GM10248 (cell line): ENCODE results near the gene GJA3.
A peak's percentile ranks its signal among the peaks of the same experiment; 100 is the strongest.

Experiments used
- CTCF ChIA-PET: fragments of 300-600 bp; sonication (Branson Sonifier 250); formaldehyde crosslinking; extraction: SDS; loops from one replicate; lab custom pipeline; 2021; ENCODE audit warnings: antibody characterized with exemption; lab: Yijun Ruan, JAX
- POLR2A ChIA-PET: fragments of 350-650 bp; sonication (Branson Sonifier 250); formaldehyde crosslinking; extraction: SDS; loops from one replicate; lab custom pipeline; 2020; ENCODE audit warnings: antibody characterized with exemption; lab: Yijun Ruan, JAX
- DNase-seq: peaks from one replicate; pipeline ENCODE4 v3.0.0; 2012; ENCODE audit errors: extremely low spot score
- CTCF ChIP-seq: IDR thresholded peaks from 2 replicates; pipeline ENCODE4 v1.5.1; 2012; ENCODE audit warnings: mild to moderate bottlenecking, low read depth; ENCODE audit errors: extremely low read depth, missing control alignments, control extremely low read depth

Gene GJA3

GRCh38 chr13:20175406-20175794 is 14.5 kb upstream of the GJA3 start:
- no peak for TF ChIP-seq CTCF
- no peak for DNase-seq
- CTCF ChIA-PET: interaction anchor here (0.7 to 2.5 kb wide), 5 partner anchors 11 to 248 kb away, joined by 3 to 10 read pairs (median 4); no protein-coding TSS in a partner anchor
- POLR2A ChIA-PET: no interaction called here

DNA sequence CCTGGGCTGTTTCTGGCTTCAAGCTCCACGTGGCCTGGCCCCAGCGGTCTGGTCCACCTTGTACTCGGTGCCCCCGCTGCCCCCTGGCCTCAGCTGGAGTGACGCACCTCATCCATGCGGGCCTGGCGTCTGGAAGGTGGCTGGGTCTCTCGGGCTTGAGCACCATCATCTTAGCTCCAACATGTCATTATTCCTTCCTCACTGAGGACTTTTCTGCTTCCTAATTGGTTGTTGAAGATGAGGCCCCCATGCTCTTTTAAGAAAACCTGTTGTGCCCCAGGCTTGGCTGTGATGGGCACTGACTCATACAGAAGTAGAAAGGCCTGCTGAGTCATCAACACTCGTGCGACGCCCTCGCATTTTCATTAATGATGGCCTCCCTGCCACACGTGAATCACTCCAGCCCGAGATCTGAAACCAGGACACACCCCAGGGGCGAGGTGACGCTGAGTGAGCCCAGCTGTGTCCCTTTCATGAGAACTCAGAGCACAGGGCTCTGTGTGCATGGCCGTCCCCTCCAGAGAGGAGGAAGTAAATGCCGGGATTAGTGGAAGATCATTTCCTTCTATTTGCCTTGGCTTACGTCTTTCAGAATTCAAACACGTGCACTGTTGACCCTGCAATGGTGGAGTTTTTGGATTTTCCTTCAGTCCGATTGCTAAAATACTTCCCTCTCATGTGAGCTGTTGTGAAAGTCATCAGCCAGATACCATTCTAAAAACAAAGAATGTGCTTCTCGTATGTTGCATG is 14.0 kb upstream of the GJA3 start:
- DNase-seq: peak; percentile 71
- ChIA-PET POLR2A (no interaction called here), CTCF (interaction anchor here (0.7 to 2.5 kb wide), 6 partner anchors 12 to 247 kb away, joined by 3 to 10 read pairs (median 5); no protein-coding TSS in a partner anchor)
- TF ChIP-seq CTCF: no peak

GRCh38 chr13:20173116-20173746 is 12.4 kb upstream of the GJA3 start:
- POLR2A ChIA-PET: no interaction called here
- DNase-seq: no peak
- CTCF ChIA-PET: interaction anchor here (1.3 to 3.1 kb wide), 5 partner anchors 9 to 46 kb away, joined by 3 to 12 read pairs (median 4); no protein-coding TSS in a partner anchor
- no peak for TF ChIP-seq CTCF

GRCh38 chr13:20171364-20171763 is 10.5 kb upstream of the GJA3 start:
- no peak for DNase-seq
- TF ChIP-seq CTCF: no peak
- CTCF ChIA-PET: interaction anchor here (1.0 to 3.1 kb wide), 5 partner anchors 9 to 26 kb away, joined by 3 to 12 read pairs (median 4); partner anchors contain the start of gene GJA3

DNA sequence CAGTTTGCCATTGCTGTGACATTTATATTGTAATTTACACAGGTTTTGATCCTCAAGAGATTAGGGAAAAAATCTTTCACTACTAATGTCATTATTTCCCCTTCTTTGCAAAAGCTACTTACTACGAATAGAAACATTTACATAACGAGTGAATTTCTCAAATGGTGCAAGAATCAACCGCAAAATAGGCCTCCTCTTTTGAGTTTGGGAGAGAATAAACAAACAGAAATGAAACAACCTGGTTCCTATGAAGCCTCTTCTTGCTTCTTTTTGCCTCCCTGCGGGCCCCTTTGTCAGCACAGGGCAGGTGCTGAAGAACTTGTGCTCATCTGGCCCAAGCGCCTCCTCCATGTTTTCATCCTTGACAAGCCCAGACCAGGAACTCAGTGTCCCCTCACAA is 10.1 kb upstream of the GJA3 start:
- no peak for TF ChIP-seq CTCF
- POLR2A ChIA-PET: no interaction called here
- CTCF ChIA-PET: interaction anchor here (1.0 to 3.1 kb wide), 4 partner anchors 8 to 26 kb away, joined by 3 to 12 read pairs (median 4); partner anchors contain the start of gene GJA3
- no peak for DNase-seq

More at GRCh38 chr13:20171364-20171763, 10.5 kb upstream of the GJA3 start:
- POLR2A ChIA-PET: no interaction called here

GRCh38 chr13:20168396-20168795 is 7.5 kb upstream of the GJA3 start:
- POLR2A ChIA-PET: no interaction called here
- CTCF ChIA-PET: interaction anchor here (0.9 to 1.4 kb wide), 2 partner anchors 16 to 280 kb away, joined by 3 to 4 read pairs; no protein-coding TSS in a partner anchor
- no peak for TF ChIP-seq CTCF
- DNase-seq: no peak
